ENCODE results near the gene HNF4A.

Gene HNF4A

GRCh38 chr20:44404204-44405181 lies 49.0 kb downstream of the HNF4A start:
- Histone ChIP-seq H3K4me1 (ENCODE audit: control insufficient read depth, insufficient read depth, low read length) (peaks cover 63% of the 10 kb centered on the region), H3K4me3 (ENCODE audit: low read length) (no peak overlapping the region), H3K36me3 (ENCODE audit: control insufficient read depth, insufficient read depth, low read length) (no peaks in the 10 kb centered on the region), H3K9ac (ENCODE audit: low read length) (no peak overlapping the region), H3K27me3 (ENCODE audit: control insufficient read depth, insufficient read depth, low read length) (no peaks in the 10 kb centered on the region), H3K9me3 (ENCODE audit: control insufficient read depth, low read length) (no peaks in the 10 kb centered on the region)

GRCh38 chr20:44405257-44405656 lies 49.8 kb downstream of the HNF4A start:
- Histone ChIP-seq H3K27me3 (ENCODE audit: control insufficient read depth, insufficient read depth, low read length) (no peaks in the 10 kb centered on the region), H3K4me1 (ENCODE audit: control insufficient read depth, insufficient read depth, low read length) (peaks cover 69% of the 10 kb centered on the region), H3K36me3 (ENCODE audit: control insufficient read depth, insufficient read depth, low read length) (no peaks in the 10 kb centered on the region), H3K9me3 (ENCODE audit: control insufficient read depth, low read length) (no peaks in the 10 kb centered on the region), H3K9ac (ENCODE audit: low read length) (no peak overlapping the region), H3K4me3 (ENCODE audit: low read length) (no peak overlapping the region)

GRCh38 chr20:44405785-44406571 lies 50.5 kb downstream of the HNF4A start:
- H3K4me1 ChIP-seq (ENCODE audit: control insufficient read depth, insufficient read depth, low read length): peaks cover 69% of the 10 kb centered on the region
- no peak overlapping the region for H3K4me3 ChIP-seq (ENCODE audit: low read length)
- no peak overlapping the region for H3K9ac ChIP-seq (ENCODE audit: low read length)
- no peaks in the 10 kb centered on the region for H3K9me3 ChIP-seq (ENCODE audit: control insufficient read depth, low read length)
- no peaks in the 10 kb centered on the region for H3K27me3 ChIP-seq (ENCODE audit: control insufficient read depth, insufficient read depth, low read length)
- no peaks in the 10 kb centered on the region for H3K36me3 ChIP-seq (ENCODE audit: control insufficient read depth, insufficient read depth, low read length)

GRCh38 chr20:44406572-44407137 lies 51.2 kb downstream of the HNF4A start:
- Histone ChIP-seq H3K4me1 (ENCODE audit: control insufficient read depth, insufficient read depth, low read length) (peaks cover 64% of the 10 kb centered on the region), H3K9me3 (ENCODE audit: control insufficient read depth, low read length) (no peaks in the 10 kb centered on the region), H3K27me3 (ENCODE audit: control insufficient read depth, insufficient read depth, low read length) (no peaks in the 10 kb centered on the region), H3K4me3 (ENCODE audit: low read length) (no peak overlapping the region), H3K36me3 (ENCODE audit: control insufficient read depth, insufficient read depth, low read length) (no peaks in the 10 kb centered on the region), H3K9ac (ENCODE audit: low read length) (peak overlapping the region; percentile 11)

- Histone ChIP-seq H3K27me3 (ENCODE audit: control insufficient read depth, insufficient read depth, low read length) (no peaks in the 10 kb centered on the region), H3K4me1 (ENCODE audit: control insufficient read depth, insufficient read depth, low read length) (peaks cover 55% of the 10 kb centered on the region), H3K9me3 (ENCODE audit: control insufficient read depth, low read length) (no peaks in the 10 kb centered on the region), H3K36me3 (ENCODE audit: control insufficient read depth, insufficient read depth, low read length) (no peaks in the 10 kb centered on the region), H3K4me3 (ENCODE audit: low read length) (no peak overlapping the region), H3K9ac (ENCODE audit: low read length) (peak overlapping the region; percentile 11)
Measured at GRCh38 chr20:44407402-44408184, 52.1 kb downstream of the HNF4A start.

GRCh38 chr20:44409132-44409600 lies 53.7 kb downstream of the HNF4A start:
- H3K9ac ChIP-seq (ENCODE audit: low read length): no peak overlapping the region
- no peaks in the 10 kb centered on the region for H3K9me3 ChIP-seq (ENCODE audit: control insufficient read depth, low read length)
- H3K4me1 ChIP-seq (ENCODE audit: control insufficient read depth, insufficient read depth, low read length): peaks cover 47% of the 10 kb centered on the region
- H3K36me3 ChIP-seq (ENCODE audit: control insufficient read depth, insufficient read depth, low read length): no peaks in the 10 kb centered on the region
- no peak overlapping the region for H3K4me3 ChIP-seq (ENCODE audit: low read length)
- no peaks in the 10 kb centered on the region for H3K27me3 ChIP-seq (ENCODE audit: control insufficient read depth, insufficient read depth, low read length)

GRCh38 chr20:44410583-44411019 lies 55.1 kb downstream of the HNF4A start:
- H3K36me3 ChIP-seq (ENCODE audit: control insufficient read depth, insufficient read depth, low read length): peaks cover 3% of the 10 kb centered on the region
- peaks cover 45% of the 10 kb centered on the region for H3K4me1 ChIP-seq (ENCODE audit: control insufficient read depth, insufficient read depth, low read length)
- H3K9me3 ChIP-seq (ENCODE audit: control insufficient read depth, low read length): no peaks in the 10 kb centered on the region
- no peaks in the 10 kb centered on the region for H3K27me3 ChIP-seq (ENCODE audit: control insufficient read depth, insufficient read depth, low read length)
- H3K9ac ChIP-seq (ENCODE audit: low read length): peak overlapping the region; percentile 4
- no peak overlapping the region for H3K4me3 ChIP-seq (ENCODE audit: low read length)

GRCh38 chr20:44411020-44411756 lies 55.7 kb downstream of the HNF4A start:
- Histone ChIP-seq H3K36me3 (ENCODE audit: control insufficient read depth, insufficient read depth, low read length) (peaks cover 7% of the 10 kb centered on the region), H3K9me3 (ENCODE audit: control insufficient read depth, low read length) (no peaks in the 10 kb centered on the region), H3K27me3 (ENCODE audit: control insufficient read depth, insufficient read depth, low read length) (no peaks in the 10 kb centered on the region), H3K4me3 (ENCODE audit: low read length) (no peak overlapping the region), H3K9ac (ENCODE audit: low read length) (peak overlapping the region; percentile 4), H3K4me1 (ENCODE audit: control insufficient read depth, insufficient read depth, low read length) (peaks cover 39% of the 10 kb centered on the region)

GRCh38 chr20:44411757-44412401 lies 56.4 kb downstream of the HNF4A start:
- Histone ChIP-seq H3K9me3 (ENCODE audit: control insufficient read depth, low read length) (no peaks in the 10 kb centered on the region), H3K36me3 (ENCODE audit: control insufficient read depth, insufficient read depth, low read length) (peaks cover 7% of the 10 kb centered on the region), H3K4me3 (ENCODE audit: low read length) (no peak overlapping the region), H3K9ac (ENCODE audit: low read length) (no peak overlapping the region), H3K27me3 (ENCODE audit: control insufficient read depth, insufficient read depth, low read length) (no peaks in the 10 kb centered on the region), H3K4me1 (ENCODE audit: control insufficient read depth, insufficient read depth, low read length) (peaks cover 32% of the 10 kb centered on the region)

GRCh38 chr20:44412402-44413144 lies 57.1 kb downstream of the HNF4A start:
- Histone ChIP-seq H3K9ac (ENCODE audit: low read length) (no peak overlapping the region), H3K9me3 (ENCODE audit: control insufficient read depth, low read length) (no peaks in the 10 kb centered on the region), H3K36me3 (ENCODE audit: control insufficient read depth, insufficient read depth, low read length) (peaks cover 7% of the 10 kb centered on the region), H3K4me1 (ENCODE audit: control insufficient read depth, insufficient read depth, low read length) (peaks cover 28% of the 10 kb centered on the region), H3K4me3 (ENCODE audit: low read length) (no peak overlapping the region), H3K27me3 (ENCODE audit: control insufficient read depth, insufficient read depth, low read length) (no peaks in the 10 kb centered on the region)
